Glomerular visceral epithelial cell (primary cell): ENCODE data around the gene AFF3.
A peak's percentile ranks its signal among the peaks of the same experiment; 100 is the strongest.

Experiments
- DNase-seq: peaks from one replicate; pipeline ENCODE4 v3.0.0-alpha.2; 2016; ENCODE audit errors: extremely low spot score

Gene AFF3

DNA sequence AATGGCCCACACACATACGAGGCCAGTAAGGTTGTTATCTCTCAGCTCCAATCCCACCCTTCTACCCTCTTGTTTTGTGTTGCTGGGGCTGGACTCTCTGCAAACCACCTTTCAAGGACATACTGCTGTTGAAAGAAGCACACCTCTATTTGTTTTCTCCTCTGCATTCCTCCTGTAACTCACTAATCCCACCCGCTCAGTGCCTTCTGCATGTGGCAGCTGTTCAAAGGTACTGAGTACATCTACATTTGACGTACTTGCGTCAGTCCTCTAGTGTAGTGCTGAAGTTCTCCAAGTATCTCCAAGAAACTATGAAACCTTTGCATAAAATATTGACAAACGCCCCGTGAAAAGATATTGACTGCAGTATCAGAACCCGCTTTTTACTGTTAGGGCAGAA is 310.6 kb downstream of the AFF3 start:
- no peak for DNase-seq

DNA sequence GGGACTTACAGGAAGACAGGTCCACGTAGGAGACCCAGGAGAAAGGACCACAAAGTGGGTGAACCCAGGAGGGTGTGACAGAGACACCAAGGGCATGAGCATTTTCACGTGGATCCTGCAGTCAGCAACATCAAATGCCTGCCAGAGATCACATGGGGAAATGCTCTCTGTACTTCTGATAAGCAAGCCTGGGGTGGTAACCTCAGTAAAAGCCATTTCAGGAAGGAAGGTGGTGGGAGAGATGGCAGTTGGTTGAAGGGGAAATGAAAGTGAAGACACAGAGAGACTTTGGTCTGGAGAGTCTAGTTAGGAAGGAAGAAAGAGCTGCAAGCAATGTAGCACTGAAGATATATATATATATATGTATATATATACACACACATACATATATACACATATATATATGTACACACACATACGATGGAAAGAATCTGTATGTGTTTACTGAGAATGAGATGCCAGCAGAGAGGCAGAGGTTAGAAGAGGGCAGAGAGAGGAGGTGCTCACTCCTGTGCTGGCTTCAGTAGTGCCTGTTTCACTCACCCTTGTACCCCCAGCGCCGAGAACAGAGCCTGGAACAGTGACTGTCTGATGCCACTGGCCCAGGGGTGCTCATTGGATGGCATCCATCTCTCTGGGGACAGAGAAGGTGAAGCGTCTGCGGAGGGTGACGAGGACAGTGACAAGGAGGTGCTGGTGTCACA is 314.9 kb downstream of the AFF3 start:
- no peak for DNase-seq

DNA sequence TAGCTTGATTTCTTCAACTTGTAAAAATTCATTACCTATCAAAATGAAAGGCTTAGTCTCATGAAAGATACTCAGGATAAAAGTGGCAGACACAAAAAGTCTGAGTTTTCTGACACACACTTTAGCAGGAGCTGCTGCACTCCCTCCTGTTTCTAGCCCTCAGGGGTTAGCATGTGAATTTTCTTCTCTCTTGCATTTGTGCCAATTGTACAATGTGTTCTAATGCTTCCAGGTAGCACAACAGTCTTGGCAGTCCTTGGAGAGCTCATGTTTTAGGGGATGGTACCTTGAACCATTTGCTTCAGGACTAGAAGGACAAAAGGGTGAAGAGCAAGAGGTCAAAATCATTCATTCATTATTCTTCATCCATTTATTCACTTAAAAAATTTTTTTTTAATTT is 316.8 kb downstream of the AFF3 start:
- no peak for DNase-seq

DNA sequence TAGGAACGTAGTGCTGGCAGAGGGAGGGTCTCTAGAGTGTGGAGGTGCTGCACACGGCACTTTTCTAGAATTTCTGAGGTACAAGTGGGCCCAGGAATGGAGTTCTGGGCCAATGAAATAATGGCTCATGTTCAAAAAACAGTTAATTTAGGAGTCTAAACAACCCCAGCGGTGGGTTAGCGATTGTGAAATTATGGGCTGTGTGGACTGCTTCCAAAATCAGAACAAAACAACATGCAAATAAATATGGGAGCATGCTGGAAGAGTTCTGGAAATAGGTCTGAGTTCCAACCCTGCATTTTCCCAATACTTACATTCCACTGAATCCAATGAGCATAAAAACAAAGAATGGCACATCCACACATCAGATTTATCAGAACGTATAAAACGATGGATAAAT is 317.6 kb downstream of the AFF3 start:
- DNase-seq = no peak

DNA sequence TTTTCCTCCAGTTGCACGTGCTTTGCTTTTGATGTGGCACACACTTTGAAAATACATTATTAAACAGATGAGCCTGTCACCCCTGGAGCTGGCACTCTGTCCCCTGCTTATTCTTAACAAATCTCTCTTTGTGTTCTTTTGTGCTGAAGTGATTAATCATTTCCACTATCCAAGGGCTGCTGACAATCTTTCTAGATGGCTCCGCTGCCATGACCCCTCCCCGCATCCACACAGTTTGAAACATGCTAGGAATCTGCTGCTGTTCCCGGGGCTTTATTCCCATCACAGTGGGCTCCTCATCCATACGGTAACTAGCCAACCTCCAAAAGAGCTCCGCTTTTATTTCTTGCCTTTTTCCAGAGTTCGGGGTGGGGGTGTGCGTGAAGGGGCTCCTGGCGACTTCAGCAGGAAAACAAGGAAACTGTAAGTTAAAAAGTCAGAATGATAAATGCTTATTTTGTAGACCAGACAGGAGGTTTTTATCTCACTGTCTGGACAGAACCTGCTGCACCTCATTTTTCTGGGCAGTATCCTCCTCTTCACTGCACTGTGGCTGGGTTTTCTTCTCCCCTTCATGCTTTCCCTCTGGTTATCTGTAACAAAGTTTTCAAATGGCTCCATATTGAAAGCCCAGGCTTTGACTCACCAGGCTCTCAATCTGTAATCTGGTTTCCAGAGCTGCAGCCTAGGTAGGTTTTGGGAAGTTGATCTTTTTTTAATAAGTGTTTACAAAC is 319.7 kb downstream of the AFF3 start:
- no peak for DNase-seq

DNA sequence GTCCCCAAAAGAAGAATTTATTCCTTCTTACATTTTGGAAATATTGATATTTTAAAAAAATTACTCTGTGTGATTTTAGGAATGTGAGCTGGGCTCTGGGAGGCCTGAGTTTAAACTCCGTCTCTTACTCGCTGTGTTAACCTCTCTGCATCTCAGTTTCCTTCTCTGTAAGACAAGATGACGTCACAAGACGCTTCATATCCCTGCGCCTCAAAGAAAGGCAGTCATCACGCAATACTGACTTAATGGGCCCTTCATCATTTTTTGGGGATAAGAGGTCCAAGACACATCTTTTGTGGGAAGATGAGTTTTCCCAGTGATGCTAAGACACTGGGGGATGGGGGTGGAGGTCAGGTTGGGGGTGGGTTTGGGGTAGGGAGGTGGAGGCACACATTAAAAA is 320.4 kb downstream of the AFF3 start:
- DNase-seq = no peak

DNA sequence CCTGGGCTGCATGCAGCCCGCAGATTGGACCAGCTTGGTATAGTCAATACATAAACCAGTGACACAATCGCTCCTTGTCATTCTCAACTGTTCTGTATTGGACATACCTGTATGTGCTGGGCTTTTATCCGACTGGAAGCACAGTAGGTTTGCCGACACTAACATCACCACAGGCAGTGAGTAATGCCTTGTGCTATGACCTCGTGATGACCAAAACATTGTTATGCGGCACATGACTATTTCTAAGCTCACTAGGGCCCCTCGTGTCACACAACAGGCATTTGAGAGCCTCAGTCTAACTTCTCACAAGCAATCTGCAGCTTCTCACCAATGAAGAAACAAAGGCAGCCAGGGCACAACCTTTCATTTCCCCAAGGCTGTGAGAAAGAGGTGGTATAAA is 320.8 kb downstream of the AFF3 start:
- peak; percentile 62 for DNase-seq

DNA sequence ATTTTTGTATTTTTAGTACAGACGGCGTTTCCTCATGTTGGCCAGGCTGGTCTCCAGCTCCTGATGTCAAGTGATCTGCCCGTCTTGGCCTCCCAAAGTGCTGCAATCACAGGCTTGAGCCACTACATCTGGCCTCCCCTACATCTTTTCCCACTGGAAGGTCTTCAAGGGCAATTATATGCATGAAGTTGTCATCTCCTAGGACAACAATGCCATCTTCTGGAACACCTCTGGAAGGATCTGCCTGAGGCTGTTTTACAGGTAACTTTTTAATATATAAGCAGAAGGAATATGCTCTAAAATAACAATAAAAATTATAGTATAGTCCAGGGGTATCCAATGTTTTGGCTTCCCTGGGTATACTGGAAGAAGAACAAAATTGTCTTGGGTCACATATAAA is 321.4 kb downstream of the AFF3 start:
- DNase-seq = no peak

DNA sequence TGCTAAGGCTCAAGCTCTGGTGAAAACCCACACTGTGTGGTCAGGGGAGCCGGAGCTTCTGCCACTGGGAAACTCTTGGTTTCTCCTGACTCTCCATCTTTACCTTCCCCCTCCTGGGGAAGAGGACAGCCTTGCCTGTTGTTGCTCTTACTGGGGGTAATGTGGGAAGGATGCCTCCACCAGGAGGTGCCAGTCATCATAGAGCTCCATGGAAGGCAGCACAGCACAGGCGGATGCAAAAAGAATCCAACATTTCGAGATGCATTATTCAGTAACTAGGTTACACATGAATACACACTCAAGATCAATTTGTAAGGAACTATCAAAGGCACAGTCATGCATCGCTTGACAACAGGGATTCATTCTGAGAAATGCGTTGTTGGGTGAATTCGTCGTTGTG is 322.6 kb downstream of the AFF3 start:
- DNase-seq = peak; percentile 86

DNA sequence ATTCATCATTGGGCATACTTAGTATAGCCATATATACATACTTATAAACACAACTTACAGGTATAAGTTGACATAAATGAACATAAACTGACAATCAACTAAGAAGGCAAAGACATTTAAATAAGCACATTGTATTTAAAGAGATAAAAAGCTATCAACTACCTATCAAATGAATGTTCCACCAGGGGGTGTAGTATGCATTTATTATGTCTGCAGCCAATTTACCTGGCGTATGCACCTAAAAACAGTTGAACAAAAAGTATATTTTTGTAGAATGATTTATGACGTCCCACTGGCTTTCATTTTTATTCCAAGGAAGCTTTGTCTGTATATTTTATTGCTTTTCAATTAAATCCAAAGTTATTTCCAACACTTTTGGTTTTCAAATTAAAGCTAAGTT is 323.5 kb downstream of the AFF3 start:
- peak; percentile 25 for DNase-seq

DNA sequence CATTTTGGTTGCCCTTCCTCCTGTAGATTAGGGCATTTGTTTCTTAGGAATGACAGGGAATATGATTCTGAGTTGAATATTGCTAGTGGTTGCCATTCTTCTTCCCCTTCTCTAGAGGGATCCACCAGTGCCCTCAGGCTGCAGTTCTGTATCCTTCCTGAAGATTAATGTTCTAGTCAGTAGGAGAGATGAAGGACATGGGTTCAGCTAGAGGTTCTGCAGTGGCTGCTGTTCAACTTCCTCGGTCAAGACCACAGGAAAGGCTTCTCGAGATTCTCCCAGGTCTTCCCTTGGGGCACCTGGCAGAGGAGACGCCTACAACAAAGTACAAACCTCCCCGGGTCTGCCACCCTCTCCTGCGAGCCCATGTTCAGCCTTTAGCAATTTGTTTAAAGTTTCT is 325.5 kb downstream of the AFF3 start:
- DNase-seq = no peak

DNA sequence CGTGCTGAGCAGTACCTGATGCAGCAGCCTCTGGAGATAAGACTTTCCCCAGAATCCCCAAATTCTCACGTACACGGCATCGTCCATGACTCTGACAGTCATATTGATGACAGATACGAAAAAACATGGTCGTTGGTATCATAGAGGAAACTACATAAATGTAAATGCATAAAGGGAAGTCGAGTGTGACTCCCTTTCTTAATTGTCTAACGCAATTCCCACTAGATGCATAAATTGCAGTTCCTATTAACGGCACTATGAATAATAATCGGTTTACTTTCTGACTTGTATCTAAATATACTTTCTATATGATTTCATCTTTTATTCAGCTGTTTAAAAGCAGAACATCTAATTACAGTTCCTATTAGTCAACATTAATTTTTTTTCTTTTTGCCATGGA is 330.0 kb downstream of the AFF3 start:
- no peak for DNase-seq

DNA sequence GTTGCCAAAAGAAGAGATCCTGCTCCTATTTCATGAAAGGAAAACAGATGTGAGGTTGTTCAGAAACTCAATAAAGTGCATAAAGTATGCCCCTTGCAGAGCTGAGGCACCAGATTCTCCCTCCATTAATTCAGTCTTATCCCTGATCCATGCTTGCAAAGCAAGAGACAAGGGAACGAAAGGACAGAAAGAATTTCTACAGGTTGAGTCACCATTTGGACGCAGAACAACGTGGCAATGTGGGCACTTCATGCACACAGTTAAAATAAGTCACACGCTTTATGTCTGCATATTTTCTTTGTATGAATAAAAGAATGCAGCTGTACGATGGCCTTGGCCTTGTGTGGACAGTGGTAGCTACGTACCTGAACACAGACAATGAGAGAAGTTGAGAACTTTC is 330.8 kb downstream of the AFF3 start:
- peak; percentile 78 for DNase-seq

DNA sequence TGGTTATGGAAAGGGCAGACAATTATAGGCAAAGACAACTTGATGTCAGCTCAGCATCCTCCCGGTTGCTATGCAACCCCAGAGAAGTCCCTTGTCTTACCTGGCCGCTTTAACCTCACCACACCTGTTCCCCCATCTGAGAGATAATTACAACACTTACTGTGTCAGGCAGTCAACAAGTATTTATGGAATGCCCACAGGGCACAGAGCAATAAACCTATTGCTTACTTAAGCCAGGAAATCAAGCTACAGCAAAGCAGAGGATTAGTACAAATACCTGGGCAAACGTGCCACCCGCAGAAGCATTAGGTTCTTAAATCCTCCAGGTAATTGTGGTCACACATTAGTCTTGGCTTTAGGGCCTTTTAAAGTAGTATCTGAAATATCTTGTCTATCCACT is 332.2 kb downstream of the AFF3 start:
- no peak for DNase-seq

DNA sequence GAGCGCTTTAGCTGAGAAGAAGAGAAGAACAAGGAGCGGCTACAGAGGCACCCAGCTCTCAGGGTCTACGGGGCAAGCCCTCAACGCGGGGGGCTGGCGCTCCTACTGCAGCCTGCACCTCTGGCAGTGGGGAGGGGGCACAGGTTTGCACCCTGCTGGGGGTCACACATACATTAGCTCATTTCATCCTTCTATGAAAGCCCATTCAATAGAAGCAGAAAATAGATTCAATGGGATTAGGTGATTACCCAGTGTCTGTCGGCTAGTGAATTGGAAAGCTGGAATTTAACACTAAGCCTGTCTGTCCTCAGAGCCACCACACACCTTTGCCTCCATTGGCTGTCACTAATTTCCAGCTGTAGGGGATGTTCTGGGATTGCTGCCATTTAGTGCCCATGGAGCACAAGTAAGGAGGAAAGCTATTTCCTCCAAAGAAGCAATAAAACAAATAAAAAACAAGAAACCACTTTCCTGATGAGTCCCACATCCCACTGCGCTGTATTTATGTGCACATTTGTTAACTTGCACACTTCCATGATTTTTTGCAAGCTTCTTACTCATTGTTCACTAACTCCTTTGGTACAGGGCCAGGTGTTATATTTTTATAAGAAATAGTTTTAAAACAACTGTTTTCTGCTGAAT is 333.0 kb downstream of the AFF3 start:
- no peak for DNase-seq

DNA sequence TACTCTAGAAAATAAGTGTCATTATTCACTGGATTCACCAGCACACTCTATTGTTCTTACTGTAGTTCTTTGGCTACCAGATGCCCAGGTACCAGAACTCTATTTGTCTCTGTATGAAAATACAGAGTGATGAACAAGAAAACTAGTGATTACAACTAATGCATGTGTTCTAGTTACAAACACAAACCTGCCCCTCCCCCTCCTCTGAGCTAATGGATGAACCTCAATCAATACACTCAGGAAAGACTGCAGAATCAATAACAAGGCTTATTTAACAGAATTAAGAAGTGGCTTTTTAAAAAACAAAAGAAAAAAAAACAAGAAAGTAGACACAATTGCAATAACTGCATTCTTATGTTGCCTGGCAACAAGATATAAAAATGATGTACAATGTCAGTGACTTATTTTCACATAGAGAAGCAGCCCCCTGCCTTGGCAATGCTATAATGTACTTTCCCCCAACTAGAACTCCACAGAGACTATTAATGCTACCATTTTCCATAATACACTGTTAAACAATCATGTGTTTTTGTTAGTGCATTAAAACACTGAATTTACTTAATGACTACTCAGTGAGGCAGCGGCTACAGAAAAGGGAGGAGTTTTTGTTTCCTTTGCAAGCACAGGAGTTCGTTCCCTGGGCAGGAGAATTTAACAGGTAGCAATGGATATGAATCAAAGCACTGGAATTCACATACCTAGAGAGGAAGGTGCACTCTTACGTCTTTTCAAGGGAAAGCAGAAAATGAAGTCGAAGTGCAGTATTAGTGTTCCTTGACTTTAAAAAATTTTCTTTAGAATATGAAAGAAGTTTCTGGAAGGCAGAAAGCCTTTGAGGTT is 333.8 kb downstream of the AFF3 start:
- no peak for DNase-seq

DNA sequence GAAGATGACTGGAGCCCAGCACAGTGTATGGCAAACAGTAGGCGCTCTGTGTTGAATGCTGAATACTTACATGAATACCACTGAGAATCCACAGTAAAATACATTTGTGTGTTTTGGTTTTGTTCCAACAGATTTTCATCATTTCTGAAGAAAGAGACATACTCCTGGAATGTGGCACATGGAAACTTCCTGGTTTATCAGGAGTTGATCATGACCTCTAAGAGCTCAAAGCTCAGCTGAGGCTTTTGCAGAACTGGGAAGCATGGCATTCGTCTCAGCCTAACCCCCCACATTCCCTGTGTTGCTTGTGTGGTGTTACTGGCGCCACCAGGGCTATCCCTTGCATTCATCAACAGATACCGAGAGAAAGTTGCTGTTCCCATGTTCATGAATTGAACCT is 335.6 kb downstream of the AFF3 start:
- DNase-seq = peak; percentile 80

DNA sequence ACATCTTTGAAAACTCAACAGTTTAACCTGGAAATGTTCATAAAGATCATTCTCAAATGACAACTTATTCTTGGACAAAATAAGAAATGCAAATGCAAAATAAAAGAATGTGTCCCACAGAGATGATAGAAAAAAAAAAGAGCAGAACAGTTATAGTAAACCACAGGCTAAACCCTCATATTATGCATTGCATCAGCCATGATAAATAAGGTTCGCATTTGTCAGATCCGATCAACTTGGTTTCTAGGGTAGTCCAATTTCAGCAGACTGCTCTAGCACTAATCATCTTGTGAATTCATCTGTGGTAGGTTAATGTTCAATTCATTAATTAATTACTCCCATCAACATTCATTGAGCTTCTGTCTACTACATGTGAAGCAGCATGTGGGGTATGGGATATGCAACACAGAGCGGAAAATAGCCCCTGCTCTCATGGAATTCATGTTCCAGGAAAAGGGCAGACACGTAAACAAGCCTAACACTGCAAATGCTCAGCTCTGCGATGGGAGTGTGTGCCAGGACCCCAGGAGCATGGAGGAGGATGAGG is 336.4 kb downstream of the AFF3 start:
- no peak for DNase-seq

DNA sequence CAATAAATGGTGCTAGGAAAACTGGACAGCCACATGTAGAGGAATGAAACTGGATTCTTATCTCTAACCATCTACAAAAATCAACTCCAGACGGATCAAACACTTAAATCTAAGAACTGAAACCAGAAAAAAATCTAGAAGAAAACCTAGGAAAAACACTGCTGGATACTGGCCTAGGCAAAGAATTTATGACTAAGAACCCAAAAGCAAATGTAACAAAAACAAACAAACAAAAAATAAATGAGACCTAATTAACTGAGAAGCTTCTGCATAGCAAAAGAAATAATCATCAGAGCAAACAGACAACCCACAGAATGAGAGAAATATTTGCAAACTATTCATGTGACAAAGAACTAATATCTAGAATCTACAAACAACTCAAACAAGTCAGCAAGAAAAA is 338.5 kb downstream of the AFF3 start:
- no peak for DNase-seq

DNA sequence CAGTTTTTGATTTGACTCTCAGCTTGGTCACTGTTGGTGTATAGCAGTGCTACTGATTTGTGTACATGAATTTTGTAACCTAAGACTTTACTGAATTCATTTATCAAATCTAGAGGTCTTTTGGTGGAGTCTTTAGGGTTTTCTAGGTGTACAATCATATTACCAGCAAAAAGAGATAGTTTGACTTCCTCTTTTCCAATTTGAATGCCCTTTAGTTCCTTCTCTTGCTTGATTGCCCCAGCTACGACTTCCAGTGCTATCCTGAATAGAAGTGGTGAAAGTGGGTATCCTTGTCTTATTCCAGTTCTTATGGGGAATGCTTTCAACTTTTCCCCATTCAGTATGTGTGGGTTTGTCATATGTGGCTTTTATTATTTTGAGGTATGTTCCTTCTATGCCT is 339.7 kb downstream of the AFF3 start:
- DNase-seq = no peak

DNA sequence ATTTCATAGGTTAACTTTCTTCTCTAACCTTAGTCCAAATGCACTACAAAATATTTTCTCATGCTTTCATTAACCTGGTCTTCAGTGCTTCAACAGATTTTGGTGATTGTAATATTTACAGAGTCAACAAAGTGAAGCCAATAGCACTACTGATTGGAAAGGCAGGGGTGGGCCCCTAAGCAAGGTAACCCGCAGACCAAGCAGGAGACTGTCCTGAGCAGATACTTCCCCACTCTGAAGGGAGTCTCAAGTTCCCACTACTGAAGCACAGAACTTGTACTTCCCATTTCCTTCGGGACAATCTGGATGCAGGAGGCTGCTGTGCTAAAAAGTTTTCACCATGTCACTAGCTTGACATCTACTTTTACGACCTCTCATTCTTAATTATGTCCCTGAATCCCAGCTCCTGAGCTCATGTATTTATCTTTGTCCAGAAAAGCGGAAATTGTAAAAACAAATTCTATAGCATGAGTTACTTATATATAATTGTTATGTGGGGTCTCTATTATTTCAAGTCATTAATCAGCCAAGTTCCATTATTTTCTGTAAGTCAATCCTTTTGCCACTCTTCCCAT is 341.0 kb downstream of the AFF3 start:
- DNase-seq = no peak

DNA sequence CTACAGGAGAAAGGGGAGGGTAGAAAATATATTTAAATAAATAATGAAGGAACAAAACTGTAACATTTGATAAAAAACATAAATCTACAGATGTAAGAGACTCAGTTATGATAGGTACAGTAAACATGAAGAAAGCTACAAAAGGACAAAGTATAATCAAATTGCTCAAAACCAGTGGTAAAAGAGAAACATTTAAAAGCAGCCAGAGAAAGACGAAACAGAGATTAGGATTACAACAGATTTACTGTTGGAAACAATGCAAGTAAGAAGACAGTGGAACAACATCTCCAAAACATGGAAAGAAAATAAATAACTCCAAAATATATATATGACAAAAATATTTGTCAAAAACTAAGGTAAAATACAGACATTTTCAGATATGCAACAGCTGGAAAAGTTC is 344.9 kb downstream of the AFF3 start:
- no peak for DNase-seq
